Ovary (tissue), 9 donors: Measurements from ENCODE around the gene MRPS10. TPM values are rescaled to one million over a fixed set of nuclear protein-coding genes. Genes with fewer than 3 reads are reported as not detected.

Experiments used
- DNase-seq, 5 donors: peaks; one replicate each; pipeline ENCODE4 v3.0.0-alpha.2; 2019 to 2020
- H3K27ac ChIP-seq, 2 donors: fragments of 200-600 bp; one replicate each; pipeline versions ENCODE4 v1.5.1 to v1.8.0; 2019 to 2022
- H3K27me3 ChIP-seq: fragments of 200-600 bp; one replicate; pipeline ENCODE4 v1.8.0; 2022
- H3K36me3 ChIP-seq: fragments of 200-600 bp; sonication (generic); one replicate; pipeline ENCODE4 v1.5.1; 2019
- H3K4me1 ChIP-seq: one replicate; pipeline ENCODE4 v1.8.1; 2013; ENCODE audit warnings: mild to moderate bottlenecking, moderate library complexity; ENCODE audit not compliant: insufficient read depth
- H3K4me3 ChIP-seq: fragments of 200-600 bp; sonication (generic); one replicate; pipeline ENCODE4 v1.5.1; 2017
- H3K9me3 ChIP-seq, 2 donors: fragments of 200-600 bp in 1 of 2; sonication (generic) in 1 of 2; one replicate each; pipeline versions ENCODE4 v1.5.1 to v1.8.1; 2013 to 2019; ENCODE audit warnings: mild to moderate bottlenecking in 1 of 2, moderate library complexity in 1 of 2
- EP300 ChIP-seq: sonication (generic); formaldehyde crosslinking; IDR thresholded peaks from one replicate; pipeline ENCODE4 v1.6.1; 2017; ENCODE audit warnings: antibody characterized with exemption
- POLR2A ChIP-seq: fragments of 450-650 bp; IDR thresholded peaks from one replicate; pipeline ENCODE4 v1.6.1; 2017; ENCODE audit warnings: antibody characterized with exemption, mild to moderate bottlenecking, moderate library complexity
- WGBS, 3 donors: extraction: QIAGEN DNeasy Blood & Tissue Kit in 1 of 3; methylation state at CpG; one replicate each; pipeline versions ENCODE4 v1.1.5 to v1.1.7; 2013 to 2017; 5-methylcytosine and 5-hydroxymethylcytosine counted together
- intact Hi-C, 4 donors: fragments of 100-400 bp; cut with DNase I; formaldehyde crosslinking; loops; one replicate each; pipeline versions ENCODE4 v1.11.0 to v1.15.1; 2022 to 2023
- polyA plus RNA-seq, 2 donors: library from polyadenylated mRNA; stranded (reverse); fragments of 200-250 nt in 1 of 2; fragments of 350-450 nt in 1 of 2; fragmentation: Illumina TruSeq in 1 of 2; extraction: RNeasy Lipid Tissue Mini Kit (QIAGEN cat#74804) in 1 of 2; gene quantifications; one replicate each; pipeline ENCODE4 v1.2.3, GENCODE V29; 2013 to 2014
- total RNA-seq, 7 donors: library from RNA; depleted of rRNA in 2 of 7; stranded (reverse); fragments of >200 nt in 2 of 7; fragmentation: NEBNext Ultra II Directional in 3 of 7; extraction: Animal tissue kit (Norgen Biotek cat#: 25700) in 3 of 7; gene quantifications; one replicate each; pipeline versions ENCODE4 v1.1.0 to v1.2.4, GENCODE V29; 2016 to 2023
- TF ChIP-seq, protein P1 (sequence below), 3 donors: fragments of 450-650 bp in 2 of 3; fragments of 200-600 bp in 1 of 3; IDR thresholded peaks; one replicate each; pipeline versions ENCODE4 v1.5.1 to v1.8.0; 2016 to 2022; ENCODE audit warnings: antibody characterized with exemption in 3 of 3, mild to moderate bottlenecking in 1 of 3
- donor health status: DM: no; HTN: no; CAD: no; lungs with moderate emphysema.
- donor health status: DM: no; HTN: no; CAD: no.
- donor health status: Bipolar disorder and iron deficiency.
- donor health status: DM: yes; HTN: yes; CAD: no.
- donor health status: DM: no; HTN: no; CAD: no.
- donor health status: DM: yes; HTN: yes; CAD: no.

MRPS10 gene
- total and polyA plus RNA-seq, 9 donors: 14.9 to 37.3 (median 24.6) TPM

DNA sequence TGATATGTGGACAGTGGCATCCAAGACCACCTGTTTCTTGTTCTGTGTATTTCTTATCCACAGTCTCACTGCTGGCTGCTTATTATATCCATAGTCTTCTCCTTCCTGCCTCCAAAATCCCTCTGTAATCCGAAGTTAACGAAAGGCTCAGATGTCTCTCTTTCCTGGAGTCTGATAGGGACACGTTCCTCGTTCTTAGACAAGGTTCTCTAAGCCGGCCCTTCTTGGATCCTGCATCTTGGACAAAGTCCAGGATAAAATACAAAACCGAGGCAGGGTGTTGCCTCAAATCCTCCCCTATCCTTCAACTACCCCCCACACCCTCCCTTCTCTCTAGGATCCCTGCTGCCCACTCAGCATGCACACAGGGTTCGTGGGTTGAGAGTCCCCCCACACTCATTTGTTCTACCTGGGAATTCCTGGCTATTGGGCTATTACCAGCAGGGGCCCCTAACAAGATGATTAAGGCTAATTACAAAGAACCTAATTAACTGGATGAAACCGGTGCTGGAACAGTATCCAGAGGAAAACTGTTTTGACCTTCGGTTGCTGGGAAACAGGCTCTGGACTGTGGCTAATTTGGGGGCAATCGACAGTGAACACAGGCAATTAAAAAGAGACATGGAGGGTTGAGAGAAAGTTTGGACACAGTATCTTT is 32.7 kb upstream of the MRPS10 start:
- no peaks in the 10 kb centered on the region for H3K36me3 ChIP-seq
- no peaks in the 10 kb centered on the region for H3K27me3 ChIP-seq
- intact Hi-C loops: loop anchor here in 2 of 4 donors (10.0 kb wide), 1 partner anchor 284 kb away; no protein-coding TSS in a partner anchor
- H3K9me3 ChIP-seq: no peaks in the 10 kb centered on the region
- no peak overlapping the region for H3K27ac ChIP-seq
- H3K4me3 ChIP-seq: no peak overlapping the region
- peaks cover 5% of the 10 kb centered on the region for H3K4me1 ChIP-seq
- TF ChIP-seq POLR2A (no peak), EP300 (no peak)
- TF ChIP-seq, protein P1, sequence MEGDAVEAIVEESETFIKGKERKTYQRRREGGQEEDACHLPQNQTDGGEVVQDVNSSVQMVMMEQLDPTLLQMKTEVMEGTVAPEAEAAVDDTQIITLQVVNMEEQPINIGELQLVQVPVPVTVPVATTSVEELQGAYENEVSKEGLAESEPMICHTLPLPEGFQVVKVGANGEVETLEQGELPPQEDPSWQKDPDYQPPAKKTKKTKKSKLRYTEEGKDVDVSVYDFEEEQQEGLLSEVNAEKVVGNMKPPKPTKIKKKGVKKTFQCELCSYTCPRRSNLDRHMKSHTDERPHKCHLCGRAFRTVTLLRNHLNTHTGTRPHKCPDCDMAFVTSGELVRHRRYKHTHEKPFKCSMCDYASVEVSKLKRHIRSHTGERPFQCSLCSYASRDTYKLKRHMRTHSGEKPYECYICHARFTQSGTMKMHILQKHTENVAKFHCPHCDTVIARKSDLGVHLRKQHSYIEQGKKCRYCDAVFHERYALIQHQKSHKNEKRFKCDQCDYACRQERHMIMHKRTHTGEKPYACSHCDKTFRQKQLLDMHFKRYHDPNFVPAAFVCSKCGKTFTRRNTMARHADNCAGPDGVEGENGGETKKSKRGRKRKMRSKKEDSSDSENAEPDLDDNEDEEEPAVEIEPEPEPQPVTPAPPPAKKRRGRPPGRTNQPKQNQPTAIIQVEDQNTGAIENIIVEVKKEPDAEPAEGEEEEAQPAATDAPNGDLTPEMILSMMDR (IDR thresholded peaks at IDR 0.05): no peak
- DNase-seq: no peak
- WGBS, 3 donors: 55 to 71% (median 64%) methylated on average over 10 of the region's 10 CpGs

DNA sequence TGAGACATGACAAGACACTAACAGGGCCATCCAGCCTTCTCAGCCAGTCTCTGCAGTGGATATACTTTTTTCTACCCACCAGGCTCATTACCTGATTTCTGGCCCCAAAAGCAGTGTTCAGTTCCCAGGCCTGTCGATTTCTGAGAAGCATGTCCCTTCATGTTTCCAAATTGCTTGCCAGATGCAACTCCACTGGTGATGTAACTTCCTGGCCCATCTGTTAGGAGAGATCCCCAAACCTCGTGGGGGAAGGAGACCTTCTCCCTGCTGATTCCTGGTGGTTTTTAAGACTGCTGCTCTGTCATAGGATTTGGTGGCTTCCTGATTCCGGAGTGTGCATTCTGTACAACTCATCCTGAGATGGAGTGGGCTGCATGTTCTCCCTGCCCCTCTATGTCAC is 31.6 kb upstream of the MRPS10 start:
- H3K27ac ChIP-seq: no peak overlapping the region
- DNase-seq: no peak
- WGBS, 3 donors: 67 to 76% (median 74%) methylated on average over 3 of the region's 3 CpGs
- H3K36me3 ChIP-seq: no peaks in the 10 kb centered on the region
- H3K27me3 ChIP-seq: no peaks in the 10 kb centered on the region
- H3K4me3 ChIP-seq: no peak overlapping the region
- TF ChIP-seq EP300 (no peak), POLR2A (no peak)
- TF ChIP-seq, protein P1 (IDR thresholded peaks at IDR 0.05): no peak
- no peaks in the 10 kb centered on the region for H3K9me3 ChIP-seq
- intact Hi-C loops: no loop called here
- peaks cover 5% of the 10 kb centered on the region for H3K4me1 ChIP-seq

DNA sequence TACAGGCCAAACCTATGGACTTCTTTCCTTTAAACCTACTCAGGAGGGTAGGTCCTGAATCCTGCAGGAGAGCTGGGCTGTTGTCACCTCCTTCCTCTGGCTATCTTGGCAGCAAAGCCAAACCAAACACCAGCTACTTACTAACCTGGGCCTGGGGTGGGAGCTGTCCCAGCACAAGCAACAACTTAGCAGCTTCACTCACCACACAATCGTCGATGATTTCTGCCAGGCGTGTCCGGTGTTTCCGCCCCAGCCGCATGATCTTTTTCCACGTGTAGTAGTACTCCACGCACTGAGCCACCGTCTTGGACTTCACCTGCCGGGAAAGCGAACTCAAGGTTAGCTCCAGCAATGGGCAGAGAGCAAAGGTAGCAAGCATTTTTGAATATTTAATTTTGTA is 25.4 kb upstream of the MRPS10 start:
- intact Hi-C loops: no loop called here
- DNase-seq: no peak
- Histone ChIP-seq H3K27ac (no peak overlapping the region), H3K27me3 (no peaks in the 10 kb centered on the region), H3K4me1 (no peaks in the 10 kb centered on the region), H3K36me3 (no peaks in the 10 kb centered on the region), H3K9me3 (no peaks in the 10 kb centered on the region), H3K4me3 (no peak overlapping the region)
- TF ChIP-seq POLR2A (no peak), EP300 (no peak)
- TF ChIP-seq, protein P1 (IDR thresholded peaks at IDR 0.05): no peak
- whole genome bisulfite sequencing, 3 donors: 95 to 96% (median 96%) methylated on average over 11 of the region's 11 CpGs

DNA sequence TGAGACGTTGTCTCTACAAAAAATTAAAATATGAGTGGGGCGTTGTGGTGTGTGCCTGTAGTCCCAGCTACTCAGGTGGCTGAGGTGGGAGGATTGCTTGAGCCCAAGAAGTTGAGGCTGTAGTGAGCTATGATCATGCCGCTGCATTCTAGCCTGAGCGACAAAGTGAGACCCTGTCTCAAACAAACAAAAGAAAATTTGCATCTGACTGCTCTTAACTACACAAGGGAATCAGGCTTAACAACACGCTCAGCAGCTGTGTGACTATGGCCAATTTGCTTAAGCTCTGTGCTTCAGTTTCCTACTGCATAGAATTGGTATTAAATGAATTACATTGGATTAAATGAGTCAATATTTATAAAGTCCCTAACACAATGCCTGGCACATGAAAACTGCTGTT is 24.3 kb upstream of the MRPS10 start:
- DNase-seq: no peak

More for the DNA sequence above, 24.3 kb upstream of the MRPS10 start:
- Histone ChIP-seq H3K36me3 (no peaks in the 10 kb centered on the region), H3K27ac (no peak overlapping the region), H3K9me3 (no peaks in the 10 kb centered on the region), H3K4me3 (no peak overlapping the region), H3K27me3 (no peaks in the 10 kb centered on the region), H3K4me1 (no peaks in the 10 kb centered on the region)
- TF ChIP-seq, protein P1 (IDR thresholded peaks at IDR 0.05): no peak
- TF ChIP-seq EP300 (no peak), POLR2A (no peak)
- WGBS, 3 donors: 89 to 91% (median 91%) methylated on average over 5 of the region's 5 CpGs
- intact Hi-C loops: no loop called here
